Mononuclear cell (primary cell): ENCODE measurements around the gene RAB7A. TPM values are rescaled to one million over a fixed set of nuclear protein-coding genes. Genes with fewer than 3 reads are reported as not detected.
"Not testable (repeated sequence)": the region's sequence is repeated elsewhere in the genome, so short reads cannot be mapped to it uniquely, and the experiment has no call there.

ENCODE experiments used
- H3K27me3 ChIP-seq: 2 replicates; pipeline ENCODE4 v1.6.0; 2011; ENCODE audit warnings: low read length, control low read depth; ENCODE audit not compliant: insufficient read depth
- H3K4me1 ChIP-seq: 2 replicates; pipeline ENCODE4 v1.5.1; 2011; ENCODE audit warnings: mild to moderate bottlenecking, low read length, control low read depth; ENCODE audit not compliant: insufficient read depth
- H3K4me3 ChIP-seq: 2 replicates; pipeline ENCODE4 v1.5.1; 2011; ENCODE audit warnings: mild to moderate bottlenecking, low read length, moderate library complexity
- H3K9me3 ChIP-seq: 2 replicates; pipeline ENCODE4 v1.5.1; 2011; ENCODE audit warnings: low read depth, mild to moderate bottlenecking, control low read depth, low read length
- total RNA-seq: library from RNA; depleted of rRNA; stranded (reverse); fragments of >200 nt; gene quantifications from one replicate; pipeline ENCODE4 v1.2.3, GENCODE V29; 2012

The RAB7A gene
- total RNA-seq, 1 donor = 62.0 TPM

DNA sequence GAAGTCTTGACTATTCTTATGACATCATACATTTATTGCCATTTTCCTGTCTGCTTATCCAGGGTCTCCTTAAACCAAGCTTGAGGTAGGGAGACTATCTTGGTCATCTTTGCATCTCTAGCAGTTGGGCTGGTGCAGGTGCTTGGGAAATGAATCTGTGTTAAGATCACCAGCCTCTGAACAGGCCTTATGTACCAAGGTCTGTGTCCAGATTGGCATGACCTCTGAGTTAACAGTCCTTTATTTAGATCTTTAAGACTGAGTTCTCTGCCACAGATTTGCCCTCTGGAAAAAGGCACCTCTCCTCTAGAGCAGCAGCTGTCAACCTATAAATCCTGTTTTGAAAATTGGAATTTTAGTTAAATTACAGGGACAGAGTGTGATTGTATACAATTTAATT is 35.4 kb downstream of the RAB7A start:
- Histone ChIP-seq H3K4me1 (peaks cover 56% of the 10 kb centered on the region), H3K27me3 (no peaks in the 10 kb centered on the region), H3K9me3 (no peaks in the 10 kb centered on the region), H3K4me3 (no peak overlapping the region)

DNA sequence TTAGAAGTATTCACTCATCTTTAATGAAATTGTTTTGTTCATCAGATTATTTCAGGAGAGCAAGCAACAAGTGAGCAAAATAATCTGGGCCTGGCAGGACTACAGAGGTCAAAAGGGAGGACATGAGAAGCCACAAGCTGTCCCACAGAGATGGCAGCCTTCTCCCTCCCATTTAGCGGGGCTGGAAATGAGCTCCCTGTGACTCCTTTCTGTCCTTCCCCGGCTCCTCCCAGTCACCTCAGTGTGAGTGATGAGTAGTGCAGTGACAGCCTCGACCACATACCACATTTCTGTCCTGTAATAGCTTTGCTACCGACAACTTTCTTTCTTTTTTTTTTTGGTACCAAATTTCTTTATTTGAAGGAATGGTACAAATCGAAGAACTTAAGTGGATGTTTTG is 38.0 kb downstream of the RAB7A start:
- Histone ChIP-seq H3K9me3 (no peaks in the 10 kb centered on the region), H3K4me1 (peaks cover 52% of the 10 kb centered on the region), H3K4me3 (no peak overlapping the region), H3K27me3 (no peaks in the 10 kb centered on the region)

DNA sequence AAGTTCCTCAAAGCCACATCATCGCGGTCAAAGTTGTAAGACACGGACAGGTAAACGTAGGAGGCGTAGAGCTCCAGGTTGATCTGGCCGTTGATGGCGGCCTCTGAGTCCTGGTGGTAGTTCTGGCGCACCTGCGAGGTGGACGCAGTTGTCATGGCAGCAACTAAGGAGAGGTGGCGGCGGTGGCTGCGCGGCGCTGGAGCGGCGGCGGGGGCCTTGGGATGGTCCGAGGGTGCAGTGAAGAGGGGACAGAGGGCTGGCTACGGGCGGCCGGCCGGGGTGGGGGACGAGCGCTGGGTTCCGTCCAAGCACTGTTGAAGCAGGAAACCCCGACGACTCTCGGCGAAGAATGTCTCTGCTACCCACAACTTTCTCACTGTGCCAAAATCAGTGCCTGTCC is 38.9 kb downstream of the RAB7A start:
- Histone ChIP-seq H3K4me3 (no peak overlapping the region), H3K9me3 (no peaks in the 10 kb centered on the region), H3K27me3 (no peaks in the 10 kb centered on the region), H3K4me1 (peaks cover 48% of the 10 kb centered on the region)

DNA sequence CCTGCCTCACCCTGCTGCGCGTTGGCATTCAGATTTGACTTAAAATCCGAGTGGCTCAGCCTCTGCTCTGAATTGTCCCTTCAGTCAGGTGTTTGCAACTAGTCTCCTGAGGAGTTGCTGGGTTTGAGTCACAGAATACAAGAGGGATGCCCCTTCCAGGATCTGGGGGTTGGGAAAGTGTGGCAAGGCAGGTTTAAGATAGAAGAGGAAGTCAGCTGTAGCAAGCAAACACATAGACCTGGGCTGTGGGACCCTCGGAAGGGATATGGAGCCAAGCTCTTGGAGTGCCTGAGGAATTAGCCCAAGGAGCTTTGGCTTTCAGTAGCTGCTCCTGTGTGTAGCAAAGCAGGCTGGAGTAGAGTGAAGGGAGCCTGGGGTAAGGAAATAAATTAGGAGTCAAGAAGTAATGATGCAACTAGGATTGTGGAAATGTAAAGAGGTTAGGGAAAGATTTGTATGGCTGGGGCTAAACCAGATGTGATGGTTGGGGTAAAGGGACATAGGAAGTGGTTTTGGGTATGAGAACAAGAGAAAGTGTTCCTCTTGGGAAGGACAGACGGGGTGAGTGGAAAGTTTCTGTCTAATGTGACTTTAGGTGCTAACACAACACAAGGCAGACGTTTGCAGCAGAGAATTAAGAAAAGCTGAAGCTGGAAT is 41.2 kb downstream of the RAB7A start:
- Histone ChIP-seq H3K4me3 (no peak overlapping the region), H3K9me3 (no peaks in the 10 kb centered on the region), H3K27me3 (no peaks in the 10 kb centered on the region), H3K4me1 (peaks cover 34% of the 10 kb centered on the region)

DNA sequence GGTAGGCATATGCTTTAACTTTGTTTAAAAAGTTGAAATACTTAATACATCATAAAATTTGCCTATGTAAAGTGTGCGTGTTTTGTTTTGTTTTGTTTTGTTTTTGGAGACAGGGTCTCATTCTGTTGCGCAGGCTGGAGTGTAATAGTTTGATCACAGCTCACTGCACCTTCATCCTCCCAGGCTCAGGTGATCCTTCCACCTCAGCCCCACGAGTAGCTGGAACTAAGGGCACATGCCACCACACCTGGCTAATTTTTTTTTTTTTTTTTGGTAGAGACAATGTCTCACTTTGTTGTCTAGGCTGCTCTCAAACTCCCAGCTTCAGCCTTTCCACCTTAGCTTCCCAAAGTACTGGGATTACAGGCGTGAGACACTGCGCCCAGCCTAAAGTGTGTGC is 42.5 kb downstream of the RAB7A start:
- no peaks in the 10 kb centered on the region for H3K27me3 ChIP-seq
- no peak overlapping the region for H3K4me3 ChIP-seq
- H3K9me3 ChIP-seq = no peaks in the 10 kb centered on the region
- peaks cover 34% of the 10 kb centered on the region for H3K4me1 ChIP-seq

DNA sequence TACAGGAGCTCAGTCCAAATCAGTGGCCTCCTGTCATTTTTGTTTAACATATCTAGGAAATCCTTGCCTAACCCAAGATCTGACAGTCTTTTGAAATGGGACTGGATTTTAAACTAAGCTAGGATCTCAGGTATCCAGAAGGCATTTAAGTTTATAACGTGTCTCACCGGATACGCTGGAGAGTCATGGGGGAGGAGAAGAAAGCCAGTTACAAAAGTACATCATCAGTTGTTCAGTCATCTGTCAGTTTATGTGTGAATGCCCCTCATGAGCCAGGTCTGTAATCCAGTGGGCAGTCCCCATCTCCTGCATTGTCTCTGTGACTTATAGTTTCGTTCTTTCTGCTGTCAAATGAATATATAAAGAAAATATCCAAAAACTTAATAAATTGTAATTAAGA is 44.4 kb downstream of the RAB7A start:
- no peak overlapping the region for H3K4me3 ChIP-seq
- H3K4me1 ChIP-seq = peaks cover 36% of the 10 kb centered on the region
- H3K27me3 ChIP-seq = no peaks in the 10 kb centered on the region
- H3K9me3 ChIP-seq = no peaks in the 10 kb centered on the region

DNA sequence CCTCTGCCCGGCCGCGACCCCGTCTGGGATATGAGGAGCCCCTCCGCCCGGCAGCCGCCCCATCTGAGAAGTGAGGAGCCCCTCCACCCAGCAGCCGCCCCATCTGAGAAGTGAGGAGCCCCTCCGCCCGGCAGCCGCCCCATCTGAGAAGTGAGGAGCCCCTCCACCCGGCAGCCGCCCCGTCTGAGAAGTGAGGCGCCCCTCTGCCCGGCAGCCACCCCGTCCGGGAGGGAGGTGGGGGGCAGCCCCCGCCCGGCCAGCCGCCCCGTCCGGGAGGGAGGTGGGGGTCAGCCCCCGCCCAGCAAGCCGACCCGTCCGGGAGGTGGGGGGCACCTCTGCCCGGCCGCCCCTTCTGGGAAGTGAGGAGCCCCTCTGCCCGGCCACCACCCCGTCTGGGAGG is 47.2 kb downstream of the RAB7A start:
- not testable (repeated sequence) for H3K27me3 ChIP-seq, H3K4me3 ChIP-seq, H3K9me3 ChIP-seq
- peaks cover 28% of the 10 kb centered on the region for H3K4me1 ChIP-seq

DNA sequence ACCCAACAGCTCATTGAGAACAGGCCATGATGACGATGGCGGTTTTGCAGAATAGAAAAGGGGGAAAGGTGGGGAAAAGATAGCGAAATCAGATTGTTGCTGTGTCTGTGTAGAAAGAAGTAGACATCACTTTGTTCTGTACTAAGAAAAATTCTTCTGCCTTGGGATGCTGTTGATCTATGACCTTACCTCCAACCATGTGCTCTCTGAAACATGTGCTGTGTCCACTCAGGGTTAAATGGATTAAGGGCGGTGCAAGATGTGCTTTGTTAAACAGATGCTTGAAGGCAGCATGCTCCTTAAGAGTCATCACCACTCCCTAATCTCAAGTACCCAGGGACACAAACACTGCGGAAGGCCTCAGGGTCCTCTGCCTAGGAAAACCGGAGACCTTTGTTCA is 47.6 kb downstream of the RAB7A start:
- H3K4me1 ChIP-seq = peaks cover 25% of the 10 kb centered on the region
- not testable (repeated sequence) for H3K9me3 ChIP-seq, H3K4me3 ChIP-seq, H3K27me3 ChIP-seq

DNA sequence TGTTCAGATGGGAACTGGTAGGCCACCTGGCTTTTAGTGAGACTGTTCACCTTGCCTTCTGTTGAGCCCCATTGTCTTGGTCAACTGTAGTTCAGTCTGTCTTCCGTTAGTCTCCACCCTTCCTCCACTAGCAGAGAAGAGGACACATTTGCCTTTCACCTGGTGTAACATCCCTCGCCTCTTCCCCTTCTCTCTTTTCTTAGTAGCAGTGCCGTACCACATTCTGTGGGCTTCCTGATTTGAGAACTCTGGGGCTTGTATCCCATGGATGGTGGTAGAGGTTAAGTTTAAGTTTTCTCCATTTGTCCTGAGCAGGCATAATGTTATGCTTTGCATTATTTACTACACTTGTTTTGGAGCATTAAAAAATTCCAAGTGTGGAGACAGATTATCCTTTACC is 49.3 kb downstream of the RAB7A start:
- H3K27me3 ChIP-seq = no peaks in the 10 kb centered on the region

DNA sequence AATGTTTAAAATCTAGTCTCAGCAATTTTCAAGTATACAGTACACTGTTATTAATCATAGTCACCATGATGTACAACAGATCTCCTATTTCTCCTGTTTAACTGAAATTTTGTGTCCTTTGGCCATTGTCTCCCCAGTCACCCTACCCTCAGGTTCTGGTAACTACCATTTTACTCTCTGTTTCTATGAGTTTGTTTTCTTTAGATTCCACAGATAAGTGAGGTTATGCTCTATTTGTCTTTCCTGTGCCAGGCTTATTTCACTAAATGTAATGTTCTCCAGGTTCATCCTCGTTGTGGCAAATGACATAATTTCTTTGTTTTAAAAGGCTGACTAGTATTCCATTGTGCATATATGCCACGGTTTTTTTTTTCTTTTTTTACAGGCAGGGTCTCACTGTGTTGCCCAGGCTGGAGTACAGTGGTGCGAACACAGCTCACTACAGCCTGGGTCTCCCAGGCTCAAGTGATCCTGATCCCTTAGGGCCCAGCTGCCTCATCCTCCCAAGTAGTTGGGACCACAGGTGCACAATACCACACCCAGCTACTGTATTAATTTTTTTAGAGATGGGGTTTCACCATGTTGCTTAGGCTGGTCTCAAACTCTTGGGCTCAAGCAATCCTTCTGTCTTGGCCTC is 50.0 kb downstream of the RAB7A start:
- Histone ChIP-seq H3K9me3 (no peaks in the 10 kb centered on the region), H3K27me3 (no peaks in the 10 kb centered on the region), H3K4me1 (peaks cover 20% of the 10 kb centered on the region), H3K4me3 (no peak overlapping the region)

More for the DNA sequence above, 49.3 kb downstream of the RAB7A start:
- Histone ChIP-seq H3K9me3 (no peaks in the 10 kb centered on the region), H3K4me1 (peaks cover 20% of the 10 kb centered on the region), H3K4me3 (no peak overlapping the region)

DNA sequence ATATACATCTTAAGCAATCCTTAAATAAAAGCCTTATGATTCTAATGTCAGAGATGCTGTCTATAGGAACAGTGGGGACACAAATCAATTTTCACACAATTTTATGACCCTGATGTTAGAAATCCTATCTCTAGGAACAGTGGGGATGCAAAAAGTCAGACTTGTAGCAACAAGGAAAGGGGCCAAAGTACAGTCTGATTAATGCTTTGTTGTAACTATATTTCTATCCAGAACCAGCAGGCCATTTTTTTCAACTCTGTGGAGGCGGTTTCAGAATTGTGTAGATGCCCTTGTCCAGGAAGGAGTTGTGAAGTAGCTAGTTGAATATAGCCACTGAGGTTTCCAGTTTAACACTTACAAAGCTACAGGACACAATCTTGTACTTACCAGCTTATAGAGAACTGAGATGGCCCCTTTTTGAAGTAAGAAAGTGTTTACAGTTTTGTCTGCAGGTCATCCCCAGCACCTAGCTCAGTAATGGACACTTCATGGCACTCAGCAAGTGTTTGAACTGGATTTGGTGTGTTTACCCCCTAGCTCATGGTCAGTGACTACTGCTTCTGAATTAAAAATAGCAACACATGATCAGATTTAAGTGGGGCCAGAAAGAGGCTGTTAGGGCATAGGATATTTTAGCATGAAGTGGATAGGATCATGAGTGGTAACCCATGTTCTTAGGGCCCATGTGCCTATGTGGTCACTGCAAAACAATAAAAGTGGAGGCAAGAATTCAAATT is 54.3 kb downstream of the RAB7A start:
- Histone ChIP-seq H3K4me3 (no peak overlapping the region), H3K9me3 (no peaks in the 10 kb centered on the region), H3K27me3 (no peaks in the 10 kb centered on the region), H3K4me1 (peaks cover 44% of the 10 kb centered on the region)

DNA sequence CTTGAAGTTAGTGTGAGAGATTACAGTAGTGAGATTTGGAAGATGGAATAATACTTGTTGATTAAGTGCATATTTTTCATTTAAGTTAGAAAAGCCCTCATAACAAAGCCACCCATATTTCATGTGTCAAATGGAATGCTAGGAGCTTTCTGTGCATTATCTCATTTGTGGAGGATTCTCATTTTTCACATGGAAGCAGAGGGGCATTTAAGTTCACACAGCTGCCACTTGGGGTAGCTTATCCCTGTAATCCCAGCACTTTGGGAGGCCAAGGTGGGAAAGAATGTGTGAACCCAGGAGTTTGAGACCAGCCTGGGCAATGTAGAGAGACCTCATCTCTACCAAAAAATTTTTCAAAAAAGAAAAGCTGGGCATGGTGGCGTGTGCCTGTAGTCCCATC is 55.2 kb downstream of the RAB7A start:
- Histone ChIP-seq H3K9me3 (no peaks in the 10 kb centered on the region), H3K4me1 (peaks cover 50% of the 10 kb centered on the region), H3K4me3 (no peak overlapping the region), H3K27me3 (no peaks in the 10 kb centered on the region)

DNA sequence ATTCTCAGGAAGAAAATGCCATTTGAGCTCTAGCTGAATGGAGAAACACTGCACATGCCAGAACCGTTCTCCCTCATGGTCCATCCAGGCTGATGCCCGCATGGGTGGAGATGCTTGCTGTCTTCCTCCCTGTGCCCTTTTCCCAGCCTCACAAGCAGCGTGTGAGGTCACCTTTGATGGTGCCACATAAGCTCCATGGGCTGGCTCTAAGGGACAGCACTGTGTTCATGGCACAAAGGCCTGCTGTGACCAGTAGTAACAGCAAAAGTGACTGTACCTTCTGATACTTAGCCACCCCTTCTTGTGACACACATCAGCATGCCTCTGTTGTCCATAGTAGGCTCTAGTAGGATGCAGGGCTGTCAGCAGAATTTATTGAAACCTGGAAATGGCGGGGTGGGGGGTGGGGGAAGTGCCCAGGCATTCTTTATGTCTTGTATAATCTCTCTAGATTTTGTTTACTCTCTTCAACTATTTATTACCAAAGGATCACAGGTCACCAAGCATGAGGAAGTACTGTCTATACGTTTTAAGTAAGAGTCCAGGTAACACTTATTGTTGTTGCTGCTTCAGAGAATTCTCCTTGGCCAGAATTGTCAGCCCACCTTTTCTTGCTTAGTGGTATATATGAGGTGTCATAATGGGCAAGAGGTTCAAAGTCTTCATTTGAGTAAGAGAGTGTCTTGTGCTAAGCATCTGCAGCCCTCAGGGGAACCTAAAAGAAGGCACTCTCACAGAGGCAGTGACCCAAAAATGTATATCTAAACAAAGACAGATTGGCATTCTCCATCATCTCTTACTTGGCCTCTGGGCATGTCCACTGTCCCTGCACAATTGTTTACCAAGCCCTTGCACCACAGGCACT is 56.5 kb downstream of the RAB7A start:
- Histone ChIP-seq H3K4me1 (peaks cover 58% of the 10 kb centered on the region), H3K4me3 (no peak overlapping the region), H3K9me3 (no peaks in the 10 kb centered on the region), H3K27me3 (no peaks in the 10 kb centered on the region)

DNA sequence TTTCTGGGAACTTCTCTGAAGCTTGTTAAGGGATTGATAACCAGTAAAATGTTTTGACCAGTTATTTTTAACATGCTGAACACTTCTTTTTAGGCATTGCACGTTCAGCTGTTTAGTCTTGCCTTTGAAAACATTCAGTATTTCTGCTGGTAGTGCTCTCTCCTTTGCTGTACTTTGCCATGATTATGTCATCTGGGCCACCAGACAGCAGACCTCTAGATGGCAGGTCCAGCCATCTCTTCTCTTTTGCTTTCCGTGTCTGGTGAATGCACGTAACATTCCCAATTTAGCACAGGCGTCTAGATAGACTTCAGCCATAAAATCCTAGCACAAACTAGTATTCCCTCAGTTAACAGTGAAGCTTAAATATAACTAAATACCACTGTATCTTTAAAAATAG is 57.8 kb downstream of the RAB7A start:
- peaks cover 71% of the 10 kb centered on the region for H3K4me1 ChIP-seq
- H3K9me3 ChIP-seq = no peaks in the 10 kb centered on the region
- H3K27me3 ChIP-seq = no peaks in the 10 kb centered on the region

DNA sequence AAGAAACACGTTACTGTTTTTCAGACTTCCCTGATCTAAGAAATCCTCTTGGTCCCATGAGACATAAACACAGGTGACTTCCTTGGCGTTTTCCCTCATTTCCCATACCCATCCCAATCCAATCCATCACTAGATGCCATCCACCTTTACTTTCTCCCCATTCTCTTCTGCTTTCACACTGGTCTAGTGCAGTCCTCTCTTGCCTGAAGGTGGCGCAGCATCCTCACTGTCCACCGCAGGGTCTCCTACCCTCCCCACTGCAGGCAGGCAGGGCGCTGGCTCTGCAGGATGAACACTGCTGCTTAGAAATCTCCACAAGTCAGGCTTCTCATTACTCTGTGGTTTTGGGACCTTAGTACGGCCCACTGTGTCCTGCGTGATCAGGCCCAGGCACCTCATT is 58.2 kb downstream of the RAB7A start:
- H3K9me3 ChIP-seq = no peaks in the 10 kb centered on the region
- peaks cover 76% of the 10 kb centered on the region for H3K4me1 ChIP-seq
- no peak overlapping the region for H3K4me3 ChIP-seq
- no peaks in the 10 kb centered on the region for H3K27me3 ChIP-seq

More for the DNA sequence above, 57.8 kb downstream of the RAB7A start:
- H3K4me3 ChIP-seq = no peak overlapping the region
